Measurements from ENCODE around the gene NFXL1. TPM values are rescaled to one million over a fixed set of nuclear protein-coding genes. Genes with fewer than 3 reads are reported as not detected.

The NFXL1 gene
- total RNA-seq, 4 donors from 2014 or later: 7.0 to 31.4 (median 14.5) TPM

DNA sequence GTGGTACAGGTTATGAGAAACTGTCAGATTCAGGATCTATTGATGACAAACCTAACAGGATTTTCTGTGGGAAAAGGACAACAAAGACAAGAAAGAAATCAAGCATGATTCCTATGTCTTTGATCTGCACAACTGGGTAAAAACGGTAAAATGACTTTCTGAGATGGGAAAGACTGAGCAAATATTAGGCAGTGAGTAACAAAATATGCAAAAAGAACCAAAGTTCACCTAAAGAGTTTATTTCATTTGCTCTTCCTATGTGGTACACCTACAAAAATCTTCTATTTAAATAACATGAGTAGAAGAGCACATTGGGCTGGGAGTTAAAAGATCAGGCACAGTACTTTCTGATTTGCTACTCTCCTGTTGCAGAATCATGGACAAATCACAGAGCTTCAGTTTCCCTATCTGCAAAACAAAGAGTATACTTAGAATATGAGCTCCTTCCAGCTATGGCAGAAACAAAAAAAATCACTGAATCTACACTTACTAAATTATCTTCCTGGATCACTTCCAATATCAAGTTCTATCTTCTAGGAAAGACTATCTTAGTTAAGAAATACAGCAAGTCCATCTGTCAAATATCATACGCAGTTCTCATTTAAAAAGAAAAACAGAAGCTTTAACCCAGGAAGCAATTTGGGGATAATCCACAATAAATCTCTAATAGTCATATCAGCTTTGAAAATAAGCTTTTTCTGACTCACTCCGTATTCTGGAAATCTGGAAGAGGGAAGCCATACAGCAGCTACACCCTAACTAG, 37.4 kb downstream of the NFXL1 start:
- no peaks in the 10 kb centered on the region for H3K27me3 ChIP-seq
- H3K36me3 ChIP-seq: peaks cover 0 to 74% (median 0%) of the 10 kb centered on the region in 3 donors
- H3K27ac ChIP-seq: no peak overlapping the region
- H3K4me3 ChIP-seq: no peak overlapping the region
- H3K4me1 ChIP-seq: no peaks in the 10 kb centered on the region
- DNase-seq: no peak
- peaks cover 0 to 7% (median 0%) of the 10 kb centered on the region in 4 donors for H3K9me3 ChIP-seq
- TF ChIP-seq, protein P1, sequence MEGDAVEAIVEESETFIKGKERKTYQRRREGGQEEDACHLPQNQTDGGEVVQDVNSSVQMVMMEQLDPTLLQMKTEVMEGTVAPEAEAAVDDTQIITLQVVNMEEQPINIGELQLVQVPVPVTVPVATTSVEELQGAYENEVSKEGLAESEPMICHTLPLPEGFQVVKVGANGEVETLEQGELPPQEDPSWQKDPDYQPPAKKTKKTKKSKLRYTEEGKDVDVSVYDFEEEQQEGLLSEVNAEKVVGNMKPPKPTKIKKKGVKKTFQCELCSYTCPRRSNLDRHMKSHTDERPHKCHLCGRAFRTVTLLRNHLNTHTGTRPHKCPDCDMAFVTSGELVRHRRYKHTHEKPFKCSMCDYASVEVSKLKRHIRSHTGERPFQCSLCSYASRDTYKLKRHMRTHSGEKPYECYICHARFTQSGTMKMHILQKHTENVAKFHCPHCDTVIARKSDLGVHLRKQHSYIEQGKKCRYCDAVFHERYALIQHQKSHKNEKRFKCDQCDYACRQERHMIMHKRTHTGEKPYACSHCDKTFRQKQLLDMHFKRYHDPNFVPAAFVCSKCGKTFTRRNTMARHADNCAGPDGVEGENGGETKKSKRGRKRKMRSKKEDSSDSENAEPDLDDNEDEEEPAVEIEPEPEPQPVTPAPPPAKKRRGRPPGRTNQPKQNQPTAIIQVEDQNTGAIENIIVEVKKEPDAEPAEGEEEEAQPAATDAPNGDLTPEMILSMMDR (IDR thresholded peaks at IDR 0.05): no peak
- no peak for TF ChIP-seq POLR2A (IDR thresholded peaks at IDR 0.05)

DNA sequence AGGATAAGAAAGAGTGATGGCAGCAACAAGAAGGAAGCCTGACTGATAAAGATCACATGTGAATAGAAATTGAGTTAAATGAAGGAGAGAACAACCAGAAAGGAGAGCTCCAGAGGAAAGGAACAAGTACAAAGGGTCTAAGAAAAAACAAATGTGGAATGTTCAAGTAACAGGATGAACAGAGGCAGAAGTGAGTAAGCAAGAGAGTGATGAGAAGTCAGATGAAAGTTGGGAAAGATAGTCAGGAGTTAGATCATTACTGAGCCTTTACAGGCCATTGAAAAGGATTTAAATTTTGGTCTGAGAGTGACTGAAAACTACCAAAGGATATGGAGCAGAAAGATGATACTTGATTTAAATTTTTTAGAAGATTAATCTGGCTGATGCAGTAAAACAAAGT, 38.1 kb downstream of the NFXL1 start:
- no peak overlapping the region for H3K27ac ChIP-seq
- peaks cover 0 to 67% (median 0%) of the 10 kb centered on the region in 3 donors for H3K36me3 ChIP-seq
- no peaks in the 10 kb centered on the region for H3K4me1 ChIP-seq
- no peaks in the 10 kb centered on the region for H3K27me3 ChIP-seq
- no peak for TF ChIP-seq POLR2A (IDR thresholded peaks at IDR 0.05)
- TF ChIP-seq, protein P1 (IDR thresholded peaks at IDR 0.05): no peak
- peaks cover 0 to 7% (median 0%) of the 10 kb centered on the region in 4 donors for H3K9me3 ChIP-seq
- no peak overlapping the region for H3K4me3 ChIP-seq
- DNase-seq: no peak

DNA sequence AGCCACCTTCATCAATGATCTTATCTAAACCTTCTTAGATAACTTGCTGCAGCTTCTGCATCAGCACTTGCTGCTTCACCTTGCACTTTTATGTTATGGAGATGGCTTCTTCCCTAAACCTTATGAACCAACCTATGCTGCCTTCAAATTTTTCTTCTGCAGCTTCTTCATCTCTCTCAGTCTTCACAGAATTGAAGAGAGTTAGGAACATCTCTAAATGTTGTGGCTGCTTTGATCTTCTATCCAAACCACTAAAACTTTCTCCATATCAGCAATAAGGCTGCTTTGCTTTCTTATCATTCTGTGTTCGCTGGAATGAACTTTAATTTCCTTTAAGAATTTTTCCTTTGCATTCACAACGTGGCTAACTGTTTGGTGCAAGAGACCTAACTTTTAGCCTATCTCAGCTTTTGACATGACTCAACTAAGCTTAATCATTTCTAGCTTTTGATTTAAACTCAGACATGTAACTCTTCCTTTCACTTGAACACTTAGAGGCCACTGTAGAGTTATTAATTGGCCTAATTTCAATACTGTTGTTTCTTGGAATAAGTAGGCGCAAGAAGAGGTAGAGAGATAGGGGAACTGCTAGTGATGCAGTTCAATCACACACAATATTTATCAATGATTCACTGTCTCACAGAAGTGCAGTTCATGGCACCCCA, 40.4 kb downstream of the NFXL1 start:
- peaks cover 0 to 63% (median 0%) of the 10 kb centered on the region in 3 donors for H3K36me3 ChIP-seq
- DNase-seq: no peak
- H3K27me3 ChIP-seq: no peaks in the 10 kb centered on the region
- H3K27ac ChIP-seq: no peak overlapping the region
- no peak overlapping the region for H3K4me3 ChIP-seq
- H3K4me1 ChIP-seq: no peaks in the 10 kb centered on the region
- H3K9me3 ChIP-seq: peaks cover 0 to 7% (median 0%) of the 10 kb centered on the region in 4 donors
- no peak for TF ChIP-seq POLR2A (IDR thresholded peaks at IDR 0.05)
- TF ChIP-seq, protein P1 (IDR thresholded peaks at IDR 0.05): no peak

DNA sequence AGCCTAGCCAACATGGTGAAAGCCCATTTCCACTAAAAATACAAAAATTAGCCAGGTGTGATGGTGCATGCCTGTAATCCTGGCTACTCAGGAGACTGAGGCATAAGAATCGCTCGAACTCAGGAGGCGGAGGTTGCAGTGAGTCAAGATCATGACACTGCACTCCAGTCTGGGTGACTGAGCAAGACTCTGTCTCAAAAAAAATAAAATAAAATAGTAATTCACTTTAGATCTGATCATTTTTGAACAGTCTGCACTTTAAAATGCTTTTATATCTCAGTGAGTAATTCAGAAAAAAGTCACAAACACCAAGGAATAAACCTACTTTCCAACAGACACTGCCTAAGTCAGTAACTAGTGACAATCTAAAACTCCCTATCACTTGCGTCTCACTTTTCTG, 50.9 kb downstream of the NFXL1 start:
- Histone ChIP-seq H3K9me3 (no peaks in the 10 kb centered on the region), H3K36me3 (no peaks in the 10 kb centered on the region), H3K27ac (no peak overlapping the region), H3K27me3 (no peaks in the 10 kb centered on the region), H3K4me3 (no peak overlapping the region), H3K4me1 (no peaks in the 10 kb centered on the region)
- TF ChIP-seq POLR2A (IDR thresholded peaks at IDR 0.05): no peak
- TF ChIP-seq, protein P1 (IDR thresholded peaks at IDR 0.05): no peak
- no peak for DNase-seq

DNA sequence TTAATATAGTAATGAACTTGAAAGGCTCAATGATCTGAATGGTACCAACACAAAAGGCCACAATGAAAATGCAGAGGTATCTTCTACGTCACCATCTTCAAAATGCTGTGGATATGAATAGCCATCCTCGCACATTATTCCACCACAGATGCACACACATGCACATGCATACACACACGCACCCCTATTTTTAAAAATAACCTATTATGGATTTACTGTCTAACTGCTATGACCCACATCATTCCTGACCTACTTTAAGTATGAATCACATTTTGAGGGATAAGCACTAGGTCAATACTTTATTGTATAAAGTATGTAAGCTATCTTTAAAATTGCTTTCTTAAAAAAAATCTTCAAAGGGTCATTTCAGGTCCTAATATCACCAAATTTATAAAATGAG, 52.1 kb downstream of the NFXL1 start:
- H3K4me3 ChIP-seq: no peak overlapping the region
- H3K27me3 ChIP-seq: no peaks in the 10 kb centered on the region
- H3K27ac ChIP-seq: no peak overlapping the region
- no peaks in the 10 kb centered on the region for H3K4me1 ChIP-seq
- H3K9me3 ChIP-seq: no peaks in the 10 kb centered on the region
- no peak for TF ChIP-seq POLR2A (IDR thresholded peaks at IDR 0.05)
- TF ChIP-seq, protein P1 (IDR thresholded peaks at IDR 0.05): no peak
- DNase-seq: no peak
- H3K36me3 ChIP-seq: no peaks in the 10 kb centered on the region
